Choroid plexus epithelial cell (primary cell): ENCODE data around the gene TCF12.

ENCODE experiments used
- DNase-seq: peaks from one replicate; pipeline ENCODE4 v3.0.0-alpha.2; 2010; ENCODE audit warnings: low read depth
- H3K4me3 ChIP-seq: 2 replicates; pipeline ENCODE4 v1.5.1; 2011; ENCODE audit warnings: low read depth, mild to moderate bottlenecking, control low read depth, low read length, moderate library complexity
- CTCF ChIP-seq: conservative IDR thresholded peaks from 2 replicates; pipeline ENCODE4 v1.5.1; 2011; ENCODE audit warnings: low read depth, mild to moderate bottlenecking, control low read depth, inconsistent platforms, low read length, moderate library complexity

The TCF12 gene

GRCh38 chr15:57193161-57193560 lies 274.7 kb downstream of the TCF12 start:
- no peak for DNase-seq
- no peak for TF ChIP-seq CTCF
- H3K4me3 ChIP-seq = no peak overlapping the region

GRCh38 chr15:57195326-57195725 lies 276.9 kb downstream of the TCF12 start:
- no peak for DNase-seq
- H3K4me3 ChIP-seq = no peak overlapping the region
- TF ChIP-seq CTCF = no peak

- H3K4me3 ChIP-seq = no peak overlapping the region
- TF ChIP-seq CTCF = no peak
- DNase-seq = peak; percentile 23
Measured at GRCh38 chr15:57196865-57197264, 278.4 kb downstream of the TCF12 start.

- no peak overlapping the region for H3K4me3 ChIP-seq
- DNase-seq = no peak
- no peak for TF ChIP-seq CTCF
Measured at GRCh38 chr15:57198131-57198530, 279.7 kb downstream of the TCF12 start.

- TF ChIP-seq CTCF = no peak
- DNase-seq = no peak
- no peak overlapping the region for H3K4me3 ChIP-seq
Measured at GRCh38 chr15:57198654-57199291, 280.3 kb downstream of the TCF12 start.

- no peak for TF ChIP-seq CTCF
- no peak for DNase-seq
- H3K4me3 ChIP-seq = no peak overlapping the region
Measured at GRCh38 chr15:57201578-57201977, 283.1 kb downstream of the TCF12 start.

- no peak for TF ChIP-seq CTCF
- no peak for DNase-seq
- H3K4me3 ChIP-seq = no peak overlapping the region
Measured at GRCh38 chr15:57203906-57204305, 285.5 kb downstream of the TCF12 start.
